GM19455 (cell line): ENCODE measurements around the gene CSF3.

Experiments
- ATAC-seq: cut with Tn5 transposase; IDR thresholded peaks from one replicate; pipeline ENCODE4 v1.9.1; 2021; ENCODE audit not compliant: unreplicated experiment

Gene CSF3

GRCh38 chr17:40015005-40015997 is at the start of gene CSF3:
CSF3 (plus strand) TSS chr17:40015440; CDS start chr17:40015475, 35 bp downstream.
- no peak for ATAC-seq

- no peak for ATAC-seq
These were observed 48.5 kb upstream of the CSF3 start for GRCh38 chr17:39966771-39967170.

DNA sequence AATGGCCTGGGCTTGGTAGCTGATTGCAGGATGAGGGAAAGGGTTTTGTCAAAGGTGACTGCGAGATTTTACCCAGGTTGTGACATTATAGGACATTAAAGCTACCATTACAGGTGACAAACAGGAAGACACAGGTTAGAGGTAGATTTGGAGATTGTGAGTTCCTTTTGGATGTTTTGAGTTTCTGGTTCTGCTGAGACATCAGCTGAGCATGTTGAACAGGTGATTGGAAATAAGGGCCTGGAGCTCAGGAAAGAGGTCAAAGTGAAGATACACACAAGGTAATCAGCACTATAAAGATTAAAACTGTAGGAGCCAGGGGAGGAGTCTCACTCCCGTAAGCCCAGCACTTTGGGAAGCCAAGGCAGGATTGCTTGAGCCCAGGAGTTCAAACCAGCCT is 46.5 kb upstream of the CSF3 start:
- ATAC-seq: no peak

- ATAC-seq: no peak
These were observed 45.9 kb upstream of the CSF3 start for GRCh38 chr17:39969375-39969774.

DNA sequence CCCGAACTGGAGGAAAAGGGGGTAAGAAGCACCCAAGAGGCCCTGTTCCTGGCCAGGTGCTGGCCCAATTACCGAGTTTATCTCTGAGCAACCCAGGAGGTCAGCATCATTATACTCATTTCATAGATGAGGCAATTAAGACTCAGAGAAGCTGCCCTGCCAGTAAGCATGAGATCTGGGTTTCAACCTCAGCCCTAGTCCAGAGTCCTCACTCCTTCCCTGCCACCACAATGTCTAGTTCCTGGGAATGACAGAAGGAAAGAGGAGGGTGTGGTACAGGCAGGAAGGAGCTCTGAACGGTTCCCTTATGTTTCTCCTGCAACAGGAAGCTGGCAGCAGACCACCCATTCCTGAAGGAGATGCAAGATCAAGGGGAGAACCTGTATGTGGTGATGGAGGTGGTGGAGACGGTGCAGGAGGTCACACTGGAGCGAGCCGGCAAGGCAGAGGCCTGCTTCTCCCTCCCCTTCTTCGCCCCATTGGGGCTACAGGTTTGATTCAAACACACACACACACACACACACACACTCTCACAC is 45.0 kb upstream of the CSF3 start:
- ATAC-seq: no peak

GRCh38 chr17:39971076-39971603 is 44.1 kb upstream of the CSF3 start:
- no peak for ATAC-seq

GRCh38 chr17:39972271-39972670 is 43.0 kb upstream of the CSF3 start:
- no peak for ATAC-seq

- ATAC-seq: no peak
These were observed 41.7 kb upstream of the CSF3 start for GRCh38 chr17:39973496-39973895.

DNA sequence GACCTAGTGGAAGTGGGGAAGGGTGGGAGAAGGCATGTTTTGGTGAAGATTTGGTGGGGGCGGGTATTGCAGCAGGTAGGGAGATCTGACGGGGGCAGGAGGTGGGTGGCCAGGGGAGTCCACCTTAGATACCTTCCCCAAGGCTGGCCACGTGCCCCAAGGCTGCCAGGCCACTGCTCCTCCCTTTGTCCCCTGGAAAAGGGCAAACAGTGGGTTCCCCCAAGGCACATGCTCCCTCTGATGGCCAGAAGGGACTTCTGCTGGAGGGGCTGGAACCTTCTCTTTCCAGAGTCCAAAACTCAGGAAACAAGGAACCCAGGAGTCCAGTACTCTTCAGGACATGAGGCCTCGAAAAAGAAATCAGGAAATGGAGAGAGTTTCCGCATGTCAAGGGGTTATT is 40.8 kb upstream of the CSF3 start:
- ATAC-seq: no peak

DNA sequence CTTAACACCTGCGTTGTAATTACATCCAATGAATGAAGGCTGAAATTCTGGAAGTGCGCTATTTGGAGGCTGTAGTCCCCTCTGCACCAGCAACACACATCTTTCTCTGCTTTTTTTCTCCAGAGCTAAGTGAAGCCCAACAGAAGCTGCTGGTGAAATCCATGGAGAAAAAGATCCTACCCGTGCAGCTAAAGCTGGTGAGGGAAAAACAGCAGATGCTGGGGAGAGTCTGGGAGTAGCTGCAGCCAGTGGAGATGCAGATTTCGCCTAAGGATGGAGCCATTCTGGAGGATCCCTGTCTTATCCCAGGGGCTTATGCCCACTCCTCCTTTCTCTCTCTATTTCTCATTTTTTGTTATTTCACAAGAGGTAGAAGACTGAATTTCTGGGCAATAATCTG is 39.4 kb upstream of the CSF3 start:
- no peak for ATAC-seq

DNA sequence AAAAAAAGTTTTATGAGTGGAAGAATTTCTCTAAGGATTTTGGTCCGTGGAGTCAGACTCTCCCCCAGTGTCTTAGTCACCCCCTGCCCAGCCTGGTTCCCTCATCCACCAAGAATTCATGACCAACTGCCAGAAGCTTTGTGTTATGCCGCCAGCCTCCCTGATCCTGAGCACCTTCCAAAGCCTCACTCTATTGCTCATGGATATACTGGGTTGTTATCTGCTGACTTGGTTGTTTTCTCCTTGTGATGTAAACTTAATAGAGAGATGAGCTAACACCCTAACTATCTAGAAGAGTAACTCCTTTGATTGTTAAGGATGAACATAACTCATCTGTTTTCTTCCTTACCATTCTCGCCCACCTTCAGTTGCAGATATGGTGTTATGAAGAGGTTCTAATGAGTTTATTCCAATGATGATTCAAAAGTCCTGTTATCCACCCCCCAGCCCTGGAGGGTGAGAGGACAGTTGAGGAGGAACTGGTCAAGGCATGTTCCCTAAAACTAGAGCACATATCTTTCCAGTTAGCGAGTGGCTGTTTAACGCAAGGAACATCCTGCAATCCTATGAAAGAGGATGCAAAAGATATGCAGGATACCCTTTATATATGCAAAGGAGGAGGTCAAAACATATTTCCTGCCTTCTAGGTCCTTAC is 36.1 kb upstream of the CSF3 start:
- ATAC-seq: no peak

GRCh38 chr17:39979893-39980350 is 35.3 kb upstream of the CSF3 start:
- peak; percentile 16 for ATAC-seq

DNA sequence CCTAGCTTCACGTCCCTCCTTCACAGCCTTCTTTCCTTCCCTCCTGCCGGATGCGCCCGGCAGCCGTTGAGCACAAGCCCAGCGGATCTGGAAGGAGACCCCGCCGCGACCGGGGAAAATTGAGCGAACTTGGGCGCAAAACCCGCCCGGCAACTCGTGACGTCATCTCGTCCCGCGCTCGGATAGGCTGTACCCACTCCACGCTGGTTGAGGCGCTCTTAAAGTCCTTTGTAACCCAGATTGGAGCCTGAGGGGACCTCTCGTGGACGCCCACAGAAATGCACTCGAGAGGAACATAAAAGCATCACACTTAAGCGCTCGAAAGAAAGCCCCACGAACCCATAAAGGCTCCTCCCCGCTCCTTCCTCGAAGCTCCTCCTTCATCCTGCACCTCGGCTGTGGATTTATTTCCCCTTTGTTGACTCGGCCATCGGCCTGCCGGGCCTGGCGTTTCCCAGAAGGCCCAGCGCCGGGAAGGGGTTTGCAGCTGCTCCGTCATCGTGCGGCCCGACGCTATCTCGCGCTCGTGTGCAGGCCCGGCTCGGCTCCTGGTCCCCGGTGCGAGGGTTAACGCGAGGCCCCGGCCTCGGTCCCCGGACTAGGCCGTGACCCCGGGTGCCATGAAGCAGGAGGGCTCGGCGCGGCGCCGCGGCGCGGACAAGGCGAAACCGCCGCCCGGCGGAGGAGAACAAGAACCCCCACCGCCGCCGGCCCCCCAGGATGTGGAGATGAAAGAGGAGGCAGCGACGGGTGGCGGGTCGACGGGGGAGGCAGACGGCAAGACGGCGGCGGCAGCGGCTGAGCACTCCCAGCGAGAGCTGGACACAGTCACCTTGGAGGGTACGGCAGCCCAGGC is 34.7 kb upstream of the CSF3 start, which contains the start of gene PSMD3:
Gene PSMD3 (plus strand): TSS at position 457 of the 856 bp plus-strand sequence. CDS start 164 bp downstream, at position 621.
- ATAC-seq: peak; percentile 91

- no peak for ATAC-seq
These were observed 34.0 kb upstream of the CSF3 start for GRCh38 chr17:39981207-39981741.

DNA sequence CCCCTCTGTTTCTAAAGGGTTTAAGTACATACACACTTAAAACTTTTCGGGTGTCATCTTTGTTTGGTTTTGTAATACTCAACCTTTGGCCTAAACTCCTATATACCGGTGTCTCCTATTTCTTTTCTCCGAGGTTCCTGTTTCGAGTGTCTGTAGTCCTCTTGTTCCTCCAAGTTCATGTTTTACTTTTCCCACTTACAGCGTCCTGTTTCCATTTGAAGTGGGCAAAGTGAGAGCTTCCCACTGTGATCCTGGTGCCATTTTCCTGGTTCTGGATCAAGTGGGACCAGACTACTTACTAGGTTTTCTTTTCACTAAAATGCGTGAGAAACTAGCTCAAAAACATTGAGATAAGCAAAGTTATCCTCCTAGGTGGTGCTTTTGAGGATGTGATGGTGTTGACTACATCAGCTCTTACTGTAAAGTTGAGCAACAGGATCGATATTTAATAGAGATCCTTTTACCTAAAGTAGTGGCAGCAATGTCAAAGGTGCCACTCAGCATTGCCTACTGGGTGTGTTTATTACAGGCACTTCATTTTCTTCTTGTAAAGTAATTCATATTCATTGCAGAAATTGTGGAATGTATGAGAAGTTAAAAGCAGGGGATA is 33.4 kb upstream of the CSF3 start:
- no peak for ATAC-seq

DNA sequence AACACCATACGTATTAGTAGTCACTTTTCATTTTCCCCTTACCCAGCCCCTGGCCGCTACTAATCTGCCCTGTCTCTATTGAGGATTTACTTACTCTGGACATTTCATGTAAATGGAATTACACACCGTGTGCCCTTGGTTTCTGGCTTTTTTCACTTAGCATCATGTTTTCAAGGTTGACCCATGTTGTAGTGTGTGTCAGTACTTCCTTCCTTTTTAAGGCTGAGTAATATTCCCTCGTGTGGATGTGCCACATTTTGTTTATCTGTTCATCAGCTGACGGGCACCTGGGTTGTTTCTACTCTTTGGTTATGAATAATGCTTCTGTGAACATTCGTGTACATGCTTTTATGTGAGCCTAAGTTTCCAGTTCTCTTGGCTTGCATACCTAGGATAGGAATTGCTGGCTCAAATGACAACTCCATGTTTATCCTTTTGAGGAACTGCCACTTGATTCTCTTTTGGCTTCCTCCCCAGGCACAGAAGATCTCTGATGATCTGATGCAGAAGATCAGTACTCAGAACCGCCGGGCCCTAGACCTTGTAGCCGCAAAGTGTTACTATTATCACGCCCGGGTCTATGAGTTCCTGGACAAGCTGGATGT is 26.9 kb upstream of the CSF3 start:
- ATAC-seq: no peak

GRCh38 chr17:39994448-39994847 is 20.8 kb upstream of the CSF3 start:
- ATAC-seq: no peak

GRCh38 chr17:39995438-39995837 is 19.8 kb upstream of the CSF3 start:
- ATAC-seq: no peak

DNA sequence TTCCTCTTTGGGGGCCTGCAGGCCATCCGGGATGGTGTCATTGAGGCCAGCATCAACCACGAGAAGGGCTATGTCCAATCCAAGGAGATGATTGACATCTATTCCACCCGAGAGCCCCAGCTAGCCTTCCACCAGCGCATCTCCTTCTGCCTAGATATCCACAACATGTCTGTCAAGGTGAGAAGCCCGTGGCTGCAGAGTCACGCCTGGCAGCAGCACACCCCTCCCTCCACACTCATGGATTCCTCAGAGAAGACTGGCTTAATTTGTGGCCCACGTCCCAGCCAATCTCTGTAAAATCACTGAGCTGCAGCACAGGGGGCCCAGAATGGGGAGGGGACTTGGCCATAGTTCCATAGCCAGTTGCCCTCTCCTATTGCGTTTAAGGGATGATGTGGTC is 19.1 kb upstream of the CSF3 start:
- no peak for ATAC-seq
